Measurements from ENCODE around the gene SEMA4F.

The SEMA4F gene

GRCh38 chr2:74708883-74709282 lies 54.8 kb downstream of the SEMA4F start:
- no peak for DNase-seq

GRCh38 chr2:74712223-74713053 lies 58.4 kb downstream of the SEMA4F start:
- DNase-seq, result no peak

- DNase-seq, result no peak
Observed at GRCh38 chr2:74714691-74715080, 60.6 kb downstream of the SEMA4F start.

GRCh38 chr2:74715081-74715791 lies 61.2 kb downstream of the SEMA4F start:
- DNase-seq, result peak; percentile 49 to 71 (median 63)

GRCh38 chr2:74715880-74716279 lies 61.8 kb downstream of the SEMA4F start:
- DNase-seq, result no peak

- no peak for DNase-seq
Observed at GRCh38 chr2:74719066-74719465, 65.0 kb downstream of the SEMA4F start.

GRCh38 chr2:74721316-74721715 lies 67.3 kb downstream of the SEMA4F start:
- DNase-seq, result no peak

- no peak for DNase-seq
Observed at GRCh38 chr2:74724496-74724895, 70.4 kb downstream of the SEMA4F start.

GRCh38 chr2:74725287-74725686 lies 71.2 kb downstream of the SEMA4F start:
- no peak for DNase-seq

- no peak for DNase-seq
Observed at GRCh38 chr2:74728842-74729241, 74.8 kb downstream of the SEMA4F start.

- no peak for DNase-seq
Observed at GRCh38 chr2:74730530-74730929, 76.5 kb downstream of the SEMA4F start.

Measured in activated CD4-positive, CD25-positive, alpha-beta regulatory T cell (primary cell).